Mononuclear cell (primary cell): ENCODE measurements around the gene NUDT1. TPM values are rescaled to one million over a fixed set of nuclear protein-coding genes. Genes with fewer than 3 reads are reported as not detected.
A peak's percentile ranks its signal among the peaks of the same experiment; 100 is the strongest.
"Not testable (repeated sequence)": the region's sequence is repeated elsewhere in the genome, so short reads cannot be mapped to it uniquely, and the experiment has no call there.

ENCODE experiments used
- H3K27me3 ChIP-seq: 2 replicates; pipeline ENCODE4 v1.6.0; 2011; ENCODE audit warnings: low read length, control low read depth; ENCODE audit not compliant: insufficient read depth
- H3K4me1 ChIP-seq: 2 replicates; pipeline ENCODE4 v1.5.1; 2011; ENCODE audit warnings: mild to moderate bottlenecking, low read length, control low read depth; ENCODE audit not compliant: insufficient read depth
- H3K4me3 ChIP-seq: 2 replicates; pipeline ENCODE4 v1.5.1; 2011; ENCODE audit warnings: mild to moderate bottlenecking, low read length, moderate library complexity
- H3K9me3 ChIP-seq: 2 replicates; pipeline ENCODE4 v1.5.1; 2011; ENCODE audit warnings: low read depth, mild to moderate bottlenecking, control low read depth, low read length
- total RNA-seq: library from RNA; depleted of rRNA; stranded (reverse); fragments of >200 nt; gene quantifications from one replicate; pipeline ENCODE4 v1.2.3, GENCODE V29; 2012

Gene NUDT1
- total RNA-seq, 1 donor = 10.5 TPM

GRCh38 chr7:2257046-2257551 lies 15.1 kb downstream of the NUDT1 start:
- H3K27me3 ChIP-seq = no peaks in the 10 kb centered on the region
- H3K4me1 ChIP-seq = peaks cover 10% of the 10 kb centered on the region
- no peak overlapping the region for H3K4me3 ChIP-seq
- no peaks in the 10 kb centered on the region for H3K9me3 ChIP-seq

- Histone ChIP-seq H3K27me3 (no peaks in the 10 kb centered on the region), H3K4me3 (no peak overlapping the region), H3K9me3 (no peaks in the 10 kb centered on the region), H3K4me1 (peaks cover 14% of the 10 kb centered on the region)
Measured at GRCh38 chr7:2257651-2258050, 15.6 kb downstream of the NUDT1 start.

- Histone ChIP-seq H3K4me3 (no peak overlapping the region), H3K4me1 (peaks cover 14% of the 10 kb centered on the region), H3K9me3 (no peaks in the 10 kb centered on the region), H3K27me3 (no peaks in the 10 kb centered on the region)
Measured at GRCh38 chr7:2258661-2259365, 16.8 kb downstream of the NUDT1 start.

- Histone ChIP-seq H3K4me1 (peaks cover 14% of the 10 kb centered on the region), H3K27me3 (no peaks in the 10 kb centered on the region), H3K9me3 (no peaks in the 10 kb centered on the region), H3K4me3 (no peak overlapping the region)
Measured at GRCh38 chr7:2259480-2259879, 17.5 kb downstream of the NUDT1 start.

- Histone ChIP-seq H3K27me3 (no peaks in the 10 kb centered on the region), H3K9me3 (no peaks in the 10 kb centered on the region), H3K4me3 (no peak overlapping the region), H3K4me1 (peaks cover 14% of the 10 kb centered on the region)
Measured at GRCh38 chr7:2260820-2261219, 18.8 kb downstream of the NUDT1 start.

- Histone ChIP-seq H3K4me3 (peak overlapping the region; percentile 32), H3K27me3 (no peaks in the 10 kb centered on the region), H3K9me3 (no peaks in the 10 kb centered on the region), H3K4me1 (peaks cover 14% of the 10 kb centered on the region)
Measured at GRCh38 chr7:2261611-2262010, 19.6 kb downstream of the NUDT1 start.

- H3K9me3 ChIP-seq = no peaks in the 10 kb centered on the region
- no peak overlapping the region for H3K4me3 ChIP-seq
- H3K4me1 ChIP-seq = peaks cover 14% of the 10 kb centered on the region
- no peaks in the 10 kb centered on the region for H3K27me3 ChIP-seq
Measured at GRCh38 chr7:2263176-2263575, 21.1 kb downstream of the NUDT1 start.

- no peaks in the 10 kb centered on the region for H3K9me3 ChIP-seq
- H3K4me3 ChIP-seq = no peak overlapping the region
- H3K27me3 ChIP-seq = no peaks in the 10 kb centered on the region
- H3K4me1 ChIP-seq = peaks cover 14% of the 10 kb centered on the region
Measured at GRCh38 chr7:2264158-2264557, 22.1 kb downstream of the NUDT1 start.

GRCh38 chr7:2266911-2267310 lies 24.9 kb downstream of the NUDT1 start:
- Histone ChIP-seq H3K4me1 (peaks cover 6% of the 10 kb centered on the region), H3K4me3 (no peak overlapping the region), H3K27me3 (no peaks in the 10 kb centered on the region), H3K9me3 (no peaks in the 10 kb centered on the region)

GRCh38 chr7:2269089-2269990 lies 27.3 kb downstream of the NUDT1 start:
- not testable (repeated sequence) for H3K27me3 ChIP-seq, H3K4me1 ChIP-seq, H3K4me3 ChIP-seq, H3K9me3 ChIP-seq

GRCh38 chr7:2269991-2270460 lies 28.0 kb downstream of the NUDT1 start:
- H3K4me1 ChIP-seq = no peaks in the 10 kb centered on the region
- no peak overlapping the region for H3K4me3 ChIP-seq
- no peaks in the 10 kb centered on the region for H3K27me3 ChIP-seq
- no peaks in the 10 kb centered on the region for H3K9me3 ChIP-seq

GRCh38 chr7:2270495-2270894 lies 28.5 kb downstream of the NUDT1 start:
- Histone ChIP-seq H3K4me3 (no peak overlapping the region), H3K4me1 (no peaks in the 10 kb centered on the region), H3K27me3 (no peaks in the 10 kb centered on the region), H3K9me3 (no peaks in the 10 kb centered on the region)

- H3K9me3 ChIP-seq = no peaks in the 10 kb centered on the region
- no peak overlapping the region for H3K4me3 ChIP-seq
- H3K4me1 ChIP-seq = no peaks in the 10 kb centered on the region
- no peaks in the 10 kb centered on the region for H3K27me3 ChIP-seq
Measured at GRCh38 chr7:2271273-2272026, 29.4 kb downstream of the NUDT1 start.

- H3K4me3 ChIP-seq = no peak overlapping the region
Measured at GRCh38 chr7:2272031-2272430, 30.0 kb downstream of the NUDT1 start.

GRCh38 chr7:2273866-2274265 lies 31.8 kb downstream of the NUDT1 start:
- no peak overlapping the region for H3K4me3 ChIP-seq
- no peaks in the 10 kb centered on the region for H3K27me3 ChIP-seq
- H3K9me3 ChIP-seq = no peaks in the 10 kb centered on the region
- H3K4me1 ChIP-seq = no peaks in the 10 kb centered on the region

More at GRCh38 chr7:2272031-2272430, 30.0 kb downstream of the NUDT1 start:
- Histone ChIP-seq H3K27me3 (no peaks in the 10 kb centered on the region), H3K4me1 (no peaks in the 10 kb centered on the region), H3K9me3 (no peaks in the 10 kb centered on the region)
